ENCODE data around the gene TSEN15. TPM values are rescaled to one million over a fixed set of nuclear protein-coding genes. Genes with fewer than 3 reads are reported as not detected.

The TSEN15 gene
- total and polyA plus RNA-seq, 9 of the 15 experiments (the other 6 are each of a cell fraction or from before 2014, with no cell fraction given): 25.6 to 121 (median 91.3) TPM

GRCh38 chr1:184088037-184088436 lies 36.5 kb downstream of the TSEN15 start:
- Histone ChIP-seq H2AFZ (ENCODE audit: low read depth, low read length) (0 out of 2 replicates have a peak overlapping the region, but pooled peaks have one; percentile 25), H3K9me1 (ENCODE audit: control insufficient read depth, insufficient read depth, low read length) (no peaks in the 10 kb centered on the region), H3K4me1 (replicated peaks in 1 of 2; ENCODE audit: control insufficient read depth in 2 of 2, insufficient read depth in 2 of 2, low read length in 2 of 2) (no peaks in the 10 kb centered on the region), H3K79me2 (ENCODE audit: control insufficient read depth, insufficient read depth, low read length) (no peaks in the 10 kb centered on the region), H3K27me3 (ENCODE audit: control insufficient read depth in 2 of 2, insufficient read depth in 2 of 2, low read length in 2 of 2) (no peaks in the 10 kb centered on the region), H4K20me1 (replicated peaks; ENCODE audit: control insufficient read depth, insufficient read depth, low read length) (no peaks in the 10 kb centered on the region), H3K9me3 (replicated peaks; ENCODE audit: control insufficient read depth, insufficient read depth, low read depth, low read length) (no peaks in the 10 kb centered on the region), H3K4me2 (ENCODE audit: insufficient read depth, low read length) (no peak overlapping the region), H3K27ac (ENCODE audit: extremely low read depth, low read depth, low read length) (no peak overlapping the region), H3K4me3 (no peak overlapping the region), H3K9ac (ENCODE audit: insufficient read depth in 1 of 2, low read depth in 2 of 2, low read length in 2 of 2) (peak overlapping the region in 1 of 2 experiments; percentile 22; a peak in 1 of 4 replicates), H3K36me3 (ENCODE audit: control insufficient read depth, insufficient read depth, low read length) (no peaks in the 10 kb centered on the region)
- ATAC-seq: peak; percentile 96
- FAIRE-seq: no peak
- in situ Hi-C loops (cut with MboI): loop anchor here (25.0 kb wide), 1 partner anchor 574 kb away; no protein-coding TSS in a partner anchor
- WGBS (ENCODE audit: insufficient coverage, low coverage, missing lambda C conversion rate): 4% methylated on average over 8 of the region's 8 CpGs
- ChIA-PET POLR2A (interaction anchor here (0.5 to 1.4 kb wide), 6 partner anchors 11 to 516 kb away, joined by 3 read pairs; partner anchors contain the start of gene TSEN15), CTCF (ENCODE audit: low intra/inter-chr PET ratio) (interaction anchor here (0.6 kb wide), 1 partner anchor 18 kb away, joined by 3 read pairs; no protein-coding TSS in a partner anchor)
- BruUV-seq (replicated peaks): no TSS peak
- intact Hi-C loops (cut with micrococcal nuclease): no loop called here
- TF ChIP-seq KAT8 (IDR thresholded peaks at IDR 0.05; ENCODE audit: low read depth) (no peak), PREB (CRISPR knock-in tag; IDR thresholded peaks at IDR 0.05) (no peak), ZNF121 (CRISPR knock-in tag; conservative IDR thresholded peaks at IDR 0.05) (no peak), HNRNPLL (IDR thresholded peaks at IDR 0.05; ENCODE audit: low read depth, low read length, poor library complexity, severe bottlenecking) (peak; percentile 82), USF2 (CRISPR knock-in tag; IDR thresholded peaks at IDR 0.05) (no peak)
- DNase-seq (ENCODE audit: extremely low read depth in 1 of 4, low spot score in 3 of 4): peak in 2 of 4 experiments; percentile 23 to 29

Measured in K562 (cell line).